GM12878 (cell line): ENCODE data around the gene DDIT3. TPM values are rescaled to one million over a fixed set of nuclear protein-coding genes. Genes with fewer than 3 reads are reported as not detected.

Source experiments
- ATAC-seq: fragments of 200-7000 bp; cut with Tn5 transposase; 3 replicates; pipeline ENCODE4 v1.9.1; 2020; ENCODE audit warnings: mild to moderate bottlenecking, moderate library complexity
- BruUV-seq: library from RNA; stranded (reverse); fragments of 400-500 nt; replicated peaks from 2 replicates; lab custom pipeline; 2021; lab: Mats Ljungman, UMichigan
- CTCF ChIA-PET: fragments of 300-600 bp; sonication (Branson Sonifier 250); formaldehyde crosslinking; extraction: SDS; loops from one replicate; lab custom pipeline; 2021; ENCODE audit warnings: inconsistent platforms; lab: Yijun Ruan, JAX
- POLR2A ChIA-PET: fragments of 350-600 bp; formaldehyde crosslinking; extraction: SDS; loops from one replicate; lab custom pipeline; 2021; ENCODE audit warnings: inconsistent platforms; lab: Charles Lee
- RAD21 ChIA-PET: fragments of 300-600 bp; sonication (Branson Sonifier 250); formaldehyde crosslinking; loops from one replicate; lab custom pipeline; 2023; ENCODE audit warnings: antibody characterized with exemption; ENCODE audit not compliant: unreplicated experiment; lab: Charles Lee
- SMC1A ChIA-PET: fragments of 300-600 bp; sonication (Branson Sonifier 250); formaldehyde crosslinking; loops from one replicate; lab custom pipeline; 2023; ENCODE audit not compliant: unreplicated experiment, uncharacterized antibody; lab: Charles Lee
- DNase-seq: peaks from one replicate; pipeline ENCODE4 v3.0.0-alpha.2; 2011; ENCODE audit warnings: low read depth, low spot score
- FAIRE-seq: peaks from 3 replicates; lab custom pipeline; 2011; peaks lifted over from hg19 to GRCh38; lab: Jason Lieb, UNC
- H2AFZ ChIP-seq: 2 replicates; pipeline ENCODE4 v1.6.0; 2011; ENCODE audit warnings: low read depth, low read length, control low read depth; ENCODE audit not compliant: control insufficient read depth
- H3K27ac ChIP-seq: 2 replicates; pipeline ENCODE4 v1.5.1; 2011; ENCODE audit warnings: control low read depth; ENCODE audit not compliant: control insufficient read depth, insufficient read depth
- H3K27me3 ChIP-seq, 2 experiments: replicated peaks in 1 of 2; 2 replicates each; pipeline versions ENCODE4 v1.6.0 to v1.6.1; 2011; ENCODE audit warnings: low read length in 1 of 2; ENCODE audit not compliant: control insufficient read depth in 2 of 2, insufficient read depth in 2 of 2
- H3K36me3 ChIP-seq, 2 experiments: 2 replicates each; pipeline ENCODE4 v1.5.1; 2011; ENCODE audit warnings: low read length in 1 of 2; ENCODE audit not compliant: control insufficient read depth in 2 of 2, insufficient read depth in 2 of 2
- H3K4me1 ChIP-seq: 2 replicates; pipeline ENCODE4 v1.6.1; 2011; ENCODE audit warnings: mild to moderate bottlenecking, low read length, moderate library complexity, mixed read lengths; ENCODE audit not compliant: control insufficient read depth, insufficient read depth
- H3K4me2 ChIP-seq: 2 replicates; pipeline ENCODE4 v1.6.0; 2011; ENCODE audit warnings: control low read depth; ENCODE audit not compliant: control insufficient read depth, insufficient read depth
- H3K4me3 ChIP-seq: fragments of 200-600 bp; sonication (generic); 2 replicates; pipeline ENCODE4 v1.5.1; 2016
- H3K79me2 ChIP-seq: 2 replicates; pipeline ENCODE4 v1.6.0; 2011; ENCODE audit warnings: low read length; ENCODE audit not compliant: control insufficient read depth, insufficient read depth
- H3K9ac ChIP-seq: 2 replicates; pipeline ENCODE4 v1.8.0; 2011; ENCODE audit warnings: low read length, control low read depth, mixed read lengths; ENCODE audit not compliant: control insufficient read depth, insufficient read depth
- H3K9me3 ChIP-seq: replicated peaks from 3 replicates; pipeline ENCODE4 v1.5.1; 2011; ENCODE audit warnings: mild to moderate bottlenecking, low read length; ENCODE audit not compliant: control insufficient read depth, insufficient read depth
- H4K20me1 ChIP-seq: 2 replicates; pipeline ENCODE4 v1.6.0; 2011; ENCODE audit not compliant: control insufficient read depth, insufficient read depth
- EGR1 ChIP-seq, 2 experiments: IDR thresholded peaks; 1 replicate in 1 of 2; 2 replicates in 1 of 2; pipeline ENCODE4 v1.6.1; 2011 to 2012; ENCODE audit warnings: low read depth in 2 of 2, low read length in 2 of 2, borderline replicate concordance in 1 of 2, mild to moderate bottlenecking in 1 of 2, moderate library complexity in 1 of 2
- POLR2A ChIP-seq: IDR thresholded peaks from 2 replicates; pipeline ENCODE4 v1.6.1; 2011; ENCODE audit warnings: low read depth, mild to moderate bottlenecking, low read length
- ZNF592 ChIP-seq: fragments of 450-650 bp; IDR thresholded peaks from 2 replicates; pipeline ENCODE4 v1.6.1; 2017; ENCODE audit warnings: mild to moderate bottlenecking, moderate library complexity
- WGBS: methylation state at CpG from one replicate; pipeline ENCODE4 v1.1.6; 2016; ENCODE audit warnings: low lambda C conversion rate; ENCODE audit not compliant: insufficient replicate concordance, insufficient coverage; ENCODE audit errors: missing lambda C conversion rate; 5-methylcytosine and 5-hydroxymethylcytosine counted together
- in situ Hi-C: fragments of 300-500 bp; cut with MboI; formaldehyde crosslinking; loops from 9 replicates; pipeline ENCODE4 v1.14.3; 2018; ENCODE audit warnings: mixed read lengths
- intact Hi-C: fragments of 100-400 bp; cut with micrococcal nuclease; formaldehyde crosslinking; loops from one replicate; pipeline ENCODE4 v1.14.2; 2022; ENCODE audit not compliant: unreplicated experiment
- polyA plus RNA-seq, 11 experiments: library from polyadenylated mRNA; depleted of rRNA in 4 of 11; unstranded in 6 of 11; stranded (reverse) in 5 of 11; fragments of >200 nt; fragmentation: Nextera tagmentation in 4 of 11; fragmentation: Illumina TruSeq in 1 of 11; extraction: Ambion mirVana in 4 of 11; extraction: Trizol in 1 of 11; gene quantifications; 1 replicate in 1 of 11; 2 replicates in 10 of 11; pipeline versions ENCODE4 v1.2.1 to v1.2.3, GENCODE V29; 2011 to 2016; ENCODE audit warnings: inconsistent platforms in 2 of 11, missing spikeins in 2 of 11, low read depth in 1 of 11
- total RNA-seq, 4 experiments: library from RNA; depleted of rRNA in 3 of 4; stranded (reverse); fragments of >200 nt in 3 of 4; fragmentation: Illumina TruSeq in 1 of 4; extraction: Trizol in 1 of 4; gene quantifications; 2 replicates each; pipeline versions ENCODE4 v1.2.1 to v1.2.3, GENCODE V29; 2013 to 2021

The DDIT3 gene
- total and polyA plus RNA-seq, 10 of the 15 experiments (the other 5 are each of a cell fraction or from before 2014, with no cell fraction given): 9.2 to 28.9 (median 15.5) TPM

GRCh38 chr12:57535764-57536596, 15.7 kb upstream of the DDIT3 start:
- Histone ChIP-seq H3K4me1 (no peaks in the 10 kb centered on the region), H3K9me3 (no peaks in the 10 kb centered on the region), H3K36me3 (peaks cover 10 to 15% of the 10 kb centered on the region in 2 experiments; a peak in 3 of 4 replicates), H3K9ac (no peak overlapping the region), H3K27ac (no peak overlapping the region), H3K4me2 (no peak overlapping the region), H3K4me3 (no peak overlapping the region), H3K27me3 (no peaks in the 10 kb centered on the region), H4K20me1 (no peaks in the 10 kb centered on the region), H3K79me2 (no peaks in the 10 kb centered on the region), H2AFZ (no peak overlapping the region)
- ATAC-seq (no peak), DNase-seq (no peak), FAIRE-seq (no peak)
- TF ChIP-seq EGR1 (IDR thresholded peaks at IDR 0.05; ENCODE audit: borderline replicate concordance in 1 of 2, low read depth in 2 of 2, low read length in 2 of 2): no peak
- TF ChIP-seq ZNF592: no peak
- TF ChIP-seq POLR2A: 0 out of 2 replicates have a peak, but pooled peaks have one; percentile 13
- no TSS peak for BruUV-seq
- RAD21 ChIA-PET: no interaction called here
- SMC1A ChIA-PET: no interaction called here
- in situ Hi-C loops: no loop called here
- POLR2A ChIA-PET: interaction anchor here (0.7 to 1.3 kb wide), 2 partner anchors 11 to 16 kb away, joined by 3 to 4 read pairs; partner anchors contain the start of gene DCTN2
- intact Hi-C loops: no loop called here
- CTCF ChIA-PET: no interaction called here
- 77% methylated on average over 6 of the region's 6 CpGs for WGBS
